Stimulated activated CD4-positive, alpha-beta T cell treated with anti-CD3 and anti-CD28 coated beads, Interleukin-4, amount 100 ng/mL, for 24 hours (primary cell): ENCODE measurements around the gene DENND11.

Experiments used
- DNase-seq: peaks from one replicate; pipeline ENCODE4 v3.0.0-alpha.2; 2020

DENND11 gene

DNA sequence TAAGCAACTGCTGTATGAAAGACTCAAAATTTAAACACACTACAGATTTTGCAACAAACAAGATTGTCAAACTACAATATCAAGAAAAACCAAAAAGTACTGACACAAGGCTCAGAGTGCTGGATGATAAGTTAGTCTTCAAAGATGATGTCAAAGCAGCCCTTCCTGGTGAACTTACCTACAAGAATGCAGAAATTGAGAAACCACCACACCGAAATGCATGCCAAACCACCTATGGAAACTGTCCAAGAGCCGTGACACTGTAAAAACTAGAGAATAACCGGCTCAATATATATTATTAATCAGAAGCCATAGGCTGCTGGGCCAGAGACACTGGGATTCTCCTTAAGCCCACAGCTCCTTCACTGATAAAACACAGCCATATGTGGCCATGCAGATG lies 25.3 kb downstream of the DENND11 start:
- DNase-seq = no peak

DNA sequence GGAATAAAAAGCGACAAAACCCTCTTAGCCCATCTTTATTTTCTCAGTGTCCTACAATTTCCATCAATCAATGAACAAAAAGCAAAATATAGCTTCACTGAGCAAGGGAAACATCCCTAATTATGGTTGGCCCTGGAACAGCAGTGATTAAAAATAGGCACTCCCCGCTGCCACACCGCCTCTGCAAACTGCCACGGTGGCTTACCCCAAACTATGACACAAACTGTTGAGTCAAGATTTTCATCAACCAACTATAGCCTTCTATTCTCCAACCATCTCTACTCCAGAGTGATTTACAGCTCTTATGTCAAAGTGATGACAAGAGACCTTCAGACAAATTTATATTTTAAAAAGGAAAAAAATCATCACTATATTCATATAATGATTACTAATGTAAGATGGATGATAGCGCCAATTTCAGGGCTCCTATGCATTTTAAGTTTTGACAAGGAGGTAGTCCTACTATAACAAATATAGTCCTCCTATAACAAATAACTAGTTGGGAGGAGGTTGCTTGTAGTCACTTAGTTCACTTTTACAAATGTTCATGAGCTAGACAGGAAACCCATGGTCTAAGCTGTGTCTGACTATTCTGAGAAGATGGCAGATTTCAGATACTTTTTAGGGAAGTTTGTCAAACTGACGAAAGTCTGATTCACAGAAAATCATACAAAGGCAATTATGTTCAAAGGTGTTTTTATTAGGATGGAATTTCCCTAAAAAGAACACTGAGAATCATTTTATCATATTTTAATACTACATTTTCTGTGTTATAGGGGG lies 26.3 kb downstream of the DENND11 start:
- DNase-seq = no peak

DNA sequence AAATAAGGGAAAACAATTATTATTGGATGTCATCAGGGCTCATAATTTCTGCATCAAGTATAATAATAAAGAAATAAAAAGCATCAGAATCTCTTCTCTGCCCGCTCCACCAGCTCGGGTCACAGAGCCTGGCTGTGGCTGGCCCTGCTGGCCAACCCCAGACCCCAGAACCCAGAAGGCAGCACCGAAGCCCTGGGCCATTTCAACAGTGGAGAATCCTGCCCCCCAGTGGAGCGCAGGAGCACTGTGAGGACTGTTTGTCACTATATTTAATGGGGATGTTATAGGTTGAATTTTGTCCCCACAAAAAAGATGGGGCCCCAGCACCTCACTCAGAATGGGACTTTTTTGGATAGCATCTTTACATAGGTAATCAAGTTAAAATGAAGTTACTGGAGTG lies 27.3 kb downstream of the DENND11 start:
- DNase-seq = no peak

DNA sequence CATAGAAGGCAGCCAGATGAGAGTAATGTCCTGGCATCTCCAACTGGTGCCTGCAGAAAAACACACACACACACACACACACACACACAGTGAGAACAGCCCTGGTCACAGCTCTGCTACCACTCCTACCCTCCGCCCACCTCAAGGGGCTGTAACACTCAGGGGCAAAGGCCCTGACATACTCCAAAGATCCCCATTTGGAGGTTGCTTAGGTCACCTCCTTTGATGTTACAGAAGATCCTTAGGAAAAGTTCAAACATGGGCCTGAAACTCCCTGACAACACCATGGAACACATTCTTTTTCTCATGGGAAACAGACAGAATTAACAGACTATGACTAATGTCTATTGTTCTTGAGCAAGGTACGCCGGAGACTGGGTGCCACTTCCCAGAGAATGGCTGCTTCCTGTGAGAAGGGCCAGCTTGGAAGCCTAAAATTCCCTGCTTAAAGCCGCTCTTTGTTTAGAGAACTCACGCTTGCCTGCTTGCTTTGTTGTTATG lies 27.7 kb downstream of the DENND11 start:
- DNase-seq = no peak

DNA sequence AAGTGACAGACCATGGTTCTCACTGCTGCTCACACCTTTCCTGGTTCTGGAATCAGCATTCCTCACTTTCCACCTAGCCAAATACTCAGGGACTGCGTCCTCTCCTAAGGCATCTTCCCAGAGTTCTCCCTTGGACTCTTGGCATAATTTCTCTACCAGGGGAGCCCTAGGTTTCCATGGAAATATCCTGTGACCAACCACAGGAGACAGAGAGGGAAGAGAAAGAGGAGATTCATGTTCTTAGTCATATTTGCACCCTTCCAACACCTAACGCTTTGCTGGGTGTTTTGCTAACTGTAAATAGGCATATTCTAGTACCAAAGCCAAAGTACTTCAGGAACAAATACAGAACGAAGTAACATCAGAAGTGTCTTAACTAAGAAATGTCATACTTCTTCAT lies 28.6 kb downstream of the DENND11 start:
- DNase-seq = no peak

DNA sequence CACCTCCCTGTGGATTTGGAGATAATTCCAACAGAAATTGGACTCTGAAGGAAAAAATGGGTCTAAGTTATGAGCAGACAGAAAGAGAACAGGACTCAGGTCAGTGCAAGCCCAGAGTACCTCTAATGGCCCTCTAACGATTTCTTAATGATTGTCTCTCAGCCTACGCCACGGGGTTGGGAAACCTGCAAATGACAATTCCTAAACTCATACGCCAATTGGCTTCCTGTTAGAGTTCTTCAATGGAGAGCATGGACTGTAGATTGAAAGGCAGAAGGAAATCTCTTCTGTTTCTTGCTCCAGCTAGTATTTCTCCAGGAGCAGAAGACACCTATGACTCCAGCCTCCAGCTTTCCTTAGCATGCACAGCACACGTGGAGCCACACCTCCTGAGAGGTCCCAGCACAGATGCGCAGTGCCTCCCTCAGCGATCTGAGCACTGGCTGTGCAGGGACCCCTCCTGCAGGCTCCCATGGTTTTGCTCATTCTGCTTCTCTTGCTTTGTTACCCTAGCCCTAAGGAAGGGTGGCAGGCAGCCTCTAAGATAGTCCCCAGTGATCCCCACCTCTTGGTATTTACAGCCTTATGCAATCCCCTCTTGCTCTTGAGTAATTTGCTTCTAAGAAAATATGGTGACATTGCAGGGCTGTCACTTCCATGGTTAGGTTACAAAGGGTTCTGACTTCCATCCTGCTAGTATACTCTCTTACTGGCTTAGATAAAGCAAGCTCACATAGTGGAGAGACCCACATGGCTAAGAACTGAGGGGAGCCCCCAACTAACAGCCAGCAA lies 30.1 kb downstream of the DENND11 start:
- no peak for DNase-seq

DNA sequence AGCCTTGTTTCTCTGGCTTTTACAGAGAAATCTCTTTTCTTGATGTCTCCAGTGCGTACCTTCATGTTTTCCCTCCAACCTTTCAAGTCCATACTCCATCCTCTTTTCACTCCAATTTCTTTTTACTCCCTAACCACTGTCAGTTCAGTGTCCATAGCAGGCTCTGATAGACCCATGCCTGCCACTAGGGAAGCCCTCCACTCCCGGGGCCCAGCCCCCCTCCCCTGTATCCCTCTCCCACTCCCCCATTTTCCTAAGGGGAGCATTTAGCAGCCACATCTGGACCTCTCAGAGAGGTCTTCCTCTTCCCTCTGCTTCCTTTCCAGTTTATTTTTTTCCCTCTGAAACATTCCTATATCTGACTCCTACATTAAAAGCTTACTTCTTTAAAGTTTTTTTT lies 33.1 kb downstream of the DENND11 start:
- no peak for DNase-seq

DNA sequence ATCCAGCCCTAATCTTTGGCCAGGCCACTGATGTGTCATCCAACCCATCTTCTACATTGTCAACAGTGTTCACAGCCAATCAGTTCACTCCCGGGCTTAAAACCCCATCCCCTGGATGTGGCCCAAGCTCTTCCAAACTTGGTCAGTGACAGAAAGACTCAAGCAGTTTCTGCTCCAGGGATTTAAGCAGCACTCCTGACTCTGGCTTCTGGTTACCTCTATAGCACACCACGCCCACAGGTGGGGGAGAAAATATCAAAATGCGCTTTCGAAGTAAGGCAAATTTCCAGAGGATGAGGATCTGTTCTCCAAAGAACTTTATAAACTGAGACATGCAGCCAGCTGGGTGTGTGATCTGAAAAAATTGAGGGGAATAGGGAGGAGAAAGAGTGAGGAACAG lies 35.9 kb downstream of the DENND11 start:
- no peak for DNase-seq

DNA sequence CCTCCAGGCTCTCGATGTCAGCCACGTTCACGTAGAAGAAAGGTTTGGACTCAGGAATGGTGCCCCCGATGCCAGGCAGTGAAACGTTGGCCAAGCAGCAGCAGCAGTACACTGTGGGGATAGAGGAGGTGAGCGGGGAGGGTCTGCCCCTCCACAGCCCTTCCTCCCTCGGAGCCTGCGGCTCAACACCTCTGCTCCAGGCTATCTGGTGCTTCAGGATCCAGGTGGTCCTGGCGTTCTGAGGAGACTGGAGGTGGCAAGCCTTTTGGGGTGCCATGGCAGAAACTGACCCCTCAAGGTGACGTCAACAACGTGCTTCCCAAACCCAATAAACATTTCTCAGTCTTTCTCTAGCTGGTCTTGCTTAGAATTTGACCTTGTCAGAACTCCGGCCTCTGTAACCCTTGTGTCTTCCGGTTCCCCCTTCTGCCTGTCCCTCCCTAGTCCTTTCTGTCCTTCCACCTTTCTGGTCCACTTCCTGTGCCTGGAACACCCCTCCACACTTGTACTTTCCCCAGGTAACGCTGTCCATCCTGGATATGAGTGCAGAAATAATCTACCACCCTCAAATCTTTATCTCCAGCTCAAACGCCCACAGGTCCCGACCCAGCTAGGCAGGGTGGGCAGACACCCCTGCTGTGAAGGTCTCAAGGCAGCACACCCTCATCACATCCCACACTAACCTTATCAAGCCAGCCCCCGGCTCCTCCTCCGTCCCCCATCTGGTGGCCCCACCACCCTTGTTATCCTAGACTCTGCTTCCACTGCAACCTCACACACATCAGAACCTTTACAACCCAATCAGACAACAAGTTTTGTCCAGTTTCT lies 36.5 kb downstream of the DENND11 start:
- DNase-seq = no peak

DNA sequence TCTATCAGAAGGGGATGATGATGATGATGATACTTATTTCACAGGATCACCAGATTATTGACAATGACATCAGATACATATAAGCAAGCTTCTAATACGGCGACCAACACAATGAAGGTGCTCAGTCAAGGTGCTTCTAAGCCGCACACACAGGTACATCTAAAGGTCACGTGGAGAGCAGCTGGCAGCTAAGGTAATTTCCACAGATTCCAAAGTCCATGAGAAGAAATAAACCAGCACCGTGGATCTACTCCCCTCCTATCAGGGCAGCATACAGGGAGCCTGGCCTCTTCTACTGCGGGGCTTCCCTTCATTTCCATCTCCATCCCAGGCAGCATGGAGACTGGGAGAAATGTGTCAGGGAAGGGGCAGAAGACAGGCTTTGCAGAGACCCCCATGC lies 37.5 kb downstream of the DENND11 start:
- DNase-seq = no peak

DNA sequence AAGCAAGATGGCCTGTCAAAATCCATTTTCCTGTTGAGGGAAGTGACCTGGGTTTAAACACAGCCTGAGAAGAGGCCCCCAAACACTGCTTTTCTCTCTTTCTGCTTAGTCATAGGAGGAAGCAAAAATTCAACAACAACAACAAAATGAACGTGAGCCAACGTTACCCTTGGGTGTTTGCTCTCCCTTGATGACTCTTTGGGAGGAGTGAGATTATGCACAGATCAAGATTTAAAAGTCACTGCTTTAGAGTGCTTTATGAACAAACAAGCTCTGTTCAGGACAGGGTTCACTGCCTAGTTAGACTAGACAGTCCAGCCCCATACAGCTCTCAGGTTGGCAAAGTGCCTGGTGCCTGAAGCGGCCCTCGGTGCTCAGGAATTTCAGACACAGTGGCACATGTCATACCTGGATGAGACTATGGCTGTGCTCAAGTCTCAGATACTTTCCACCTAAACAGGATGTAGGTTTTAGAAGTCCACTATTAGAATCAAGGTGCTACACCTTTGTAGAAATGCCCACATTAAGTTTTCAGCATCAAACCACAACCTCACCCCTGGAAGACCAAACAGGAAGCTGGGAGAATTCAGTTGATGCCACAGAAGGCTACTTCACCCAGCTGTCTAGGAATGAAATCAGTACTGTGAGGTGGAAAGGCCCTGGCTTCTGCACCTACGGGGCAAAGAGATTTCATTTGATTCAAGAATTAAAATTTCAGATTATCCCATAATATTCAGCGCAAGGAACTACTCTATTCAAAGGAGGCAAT lies 38.7 kb downstream of the DENND11 start:
- DNase-seq = no peak

DNA sequence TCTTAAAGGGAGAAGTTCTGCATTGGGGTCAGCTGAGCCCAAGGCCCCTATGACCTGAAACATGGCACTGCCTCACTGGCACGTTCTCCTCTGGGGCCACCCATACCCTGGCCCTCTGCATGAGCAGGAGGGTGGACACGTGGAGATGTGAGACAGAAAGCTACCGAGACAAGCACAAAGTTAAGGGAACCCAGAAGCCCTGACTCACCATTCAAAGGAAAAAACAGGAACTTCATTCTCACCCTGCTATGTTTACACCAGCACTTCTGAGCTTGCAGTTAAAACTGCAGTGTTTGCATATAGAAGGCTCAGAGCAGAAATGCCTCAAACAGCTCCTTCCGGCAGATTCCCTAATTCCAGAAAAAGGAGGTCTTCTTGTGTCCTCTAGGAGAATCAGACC lies 41.7 kb downstream of the DENND11 start:
- no peak for DNase-seq

DNA sequence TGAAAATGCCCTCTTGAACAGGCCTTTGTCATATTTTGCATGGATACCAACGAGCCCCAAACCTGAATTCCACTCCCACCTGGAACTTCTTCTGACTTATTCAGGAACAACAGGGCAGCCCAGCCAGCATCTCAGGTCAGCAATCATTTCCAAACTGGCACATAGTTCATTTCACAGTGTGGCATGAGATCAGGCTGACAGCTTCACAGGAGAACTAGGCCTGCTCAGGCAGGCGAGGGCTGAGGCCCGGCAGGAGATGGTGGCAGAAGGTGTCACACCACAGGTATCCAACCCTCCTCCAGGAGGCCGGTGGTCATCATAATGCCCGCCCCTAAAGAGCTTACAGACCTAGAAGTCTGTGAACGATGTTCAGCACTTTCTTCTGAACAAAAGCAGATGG lies 42.5 kb downstream of the DENND11 start:
- no peak for DNase-seq

DNA sequence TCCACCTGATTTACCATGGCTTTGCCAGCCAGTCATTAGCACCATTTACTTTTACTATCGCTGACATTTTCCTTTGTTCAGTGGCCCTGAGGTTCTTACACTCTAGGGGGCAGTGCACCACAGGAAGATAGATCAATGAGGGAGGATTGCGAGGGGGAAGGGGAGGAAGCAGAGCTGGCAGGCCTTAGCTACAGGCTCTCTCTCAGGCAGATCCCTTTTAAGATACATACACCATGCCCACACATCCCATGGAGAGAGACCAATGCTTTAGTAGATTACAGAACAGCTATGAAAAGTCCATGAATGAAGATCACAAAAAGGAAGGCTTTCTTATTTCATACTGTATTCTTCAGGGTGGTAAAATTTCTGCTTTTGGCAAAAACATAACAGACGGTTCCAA lies 47.4 kb downstream of the DENND11 start:
- peak; percentile 57 for DNase-seq

DNA sequence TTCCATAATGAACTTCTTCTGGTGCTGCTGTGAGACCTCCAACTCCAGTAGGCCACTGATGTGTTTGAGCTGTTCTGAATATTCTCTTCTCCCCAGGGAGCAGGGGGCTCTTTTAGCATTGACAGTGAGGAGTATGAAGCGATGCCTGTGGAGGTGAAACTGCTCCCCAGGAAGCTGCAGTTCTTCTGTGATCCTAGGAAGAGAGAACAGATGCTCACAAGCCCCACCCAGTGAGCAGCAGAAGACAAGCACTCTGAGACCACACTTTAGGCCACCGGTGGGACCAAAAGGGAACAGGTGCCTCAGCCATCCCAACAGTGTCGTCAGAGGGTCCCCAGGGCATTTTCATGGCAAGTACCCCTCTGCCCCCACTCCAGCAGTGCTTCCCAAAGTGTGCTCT lies 49.3 kb downstream of the DENND11 start:
- DNase-seq = no peak
